ENCODE data around the gene PRKG1. TPM values are rescaled to one million over a fixed set of nuclear protein-coding genes. Genes with fewer than 3 reads are reported as not detected.

PRKG1 gene
- polyA plus RNA-seq, 2 donors, result 0.84 to 0.87 TPM

- no peaks in the 10 kb centered on the region for H3K9me3 ChIP-seq (ENCODE audit: control insufficient read depth in 2 of 2, insufficient read depth in 1 of 2, low read depth in 1 of 2, low read length in 1 of 2)
- H3K27ac ChIP-seq (ENCODE audit: low read depth in 2 of 2, low read length in 1 of 2), result no peak overlapping the region
- H3K36me3 ChIP-seq (ENCODE audit: control insufficient read depth in 2 of 2, insufficient read depth in 2 of 2, low read length in 1 of 2), result no peaks in the 10 kb centered on the region
- H3K27me3 ChIP-seq (ENCODE audit: control insufficient read depth in 1 of 2, insufficient read depth in 2 of 2, low read length in 2 of 2), result no peaks in the 10 kb centered on the region
- no peak overlapping the region for H3K4me3 ChIP-seq (ENCODE audit: low read depth in 1 of 2, low read length in 2 of 2)
- H3K4me1 ChIP-seq (ENCODE audit: control insufficient read depth in 2 of 2, insufficient read depth in 2 of 2, low read length in 1 of 2), result no peaks in the 10 kb centered on the region
Observed at GRCh38 chr10:52092390-52092789, 1018.1 kb downstream of the PRKG1 start.

DNA sequence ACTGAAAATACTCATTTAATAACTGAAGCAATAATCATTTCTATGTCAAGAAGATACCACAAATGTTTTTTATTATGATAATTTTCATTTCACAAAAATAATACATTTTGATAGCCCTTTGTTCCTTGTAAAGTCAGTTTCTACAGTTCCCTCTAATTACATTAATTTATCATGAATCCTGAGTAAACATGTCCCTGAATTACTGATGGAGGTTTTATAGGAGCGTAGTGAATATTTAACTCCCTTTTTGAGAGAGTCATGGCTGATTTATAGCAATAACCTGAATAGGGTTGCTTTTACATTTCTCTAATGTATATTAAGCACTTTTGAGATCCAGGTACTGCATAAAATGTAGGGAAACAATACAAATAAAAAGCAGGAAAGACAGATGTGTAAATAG is 1023.8 kb downstream of the PRKG1 start:
- Histone ChIP-seq H3K36me3 (ENCODE audit: control insufficient read depth in 2 of 2, insufficient read depth in 2 of 2, low read length in 1 of 2) (no peaks in the 10 kb centered on the region), H3K27ac (ENCODE audit: low read depth in 2 of 2, low read length in 1 of 2) (no peak overlapping the region), H3K4me1 (ENCODE audit: control insufficient read depth in 2 of 2, insufficient read depth in 2 of 2, low read length in 1 of 2) (no peaks in the 10 kb centered on the region), H3K27me3 (ENCODE audit: control insufficient read depth in 1 of 2, insufficient read depth in 2 of 2, low read length in 2 of 2) (no peaks in the 10 kb centered on the region), H3K9me3 (ENCODE audit: control insufficient read depth in 2 of 2, insufficient read depth in 1 of 2, low read depth in 1 of 2, low read length in 1 of 2) (no peaks in the 10 kb centered on the region), H3K4me3 (ENCODE audit: low read depth in 1 of 2, low read length in 2 of 2) (no peak overlapping the region)
- 81 to 84% methylated on average over 1 of the region's 1 CpG for WGBS, 2 donors

- WGBS, 2 donors, result 77 to 85% methylated on average over 5 of the region's 5 CpGs
- no peaks in the 10 kb centered on the region for H3K36me3 ChIP-seq (ENCODE audit: control insufficient read depth in 2 of 2, insufficient read depth in 2 of 2, low read length in 1 of 2)
- H3K27ac ChIP-seq (ENCODE audit: low read depth in 2 of 2, low read length in 1 of 2), result no peak overlapping the region
- H3K4me1 ChIP-seq (ENCODE audit: control insufficient read depth in 2 of 2, insufficient read depth in 2 of 2, low read length in 1 of 2), result no peaks in the 10 kb centered on the region
- no peaks in the 10 kb centered on the region for H3K27me3 ChIP-seq (ENCODE audit: control insufficient read depth in 1 of 2, insufficient read depth in 2 of 2, low read length in 2 of 2)
- H3K4me3 ChIP-seq (ENCODE audit: low read depth in 1 of 2, low read length in 2 of 2), result no peak overlapping the region
- no peaks in the 10 kb centered on the region for H3K9me3 ChIP-seq (ENCODE audit: control insufficient read depth in 2 of 2, insufficient read depth in 1 of 2, low read depth in 1 of 2, low read length in 1 of 2)
Observed at GRCh38 chr10:52099026-52099600, 1024.8 kb downstream of the PRKG1 start.

DNA sequence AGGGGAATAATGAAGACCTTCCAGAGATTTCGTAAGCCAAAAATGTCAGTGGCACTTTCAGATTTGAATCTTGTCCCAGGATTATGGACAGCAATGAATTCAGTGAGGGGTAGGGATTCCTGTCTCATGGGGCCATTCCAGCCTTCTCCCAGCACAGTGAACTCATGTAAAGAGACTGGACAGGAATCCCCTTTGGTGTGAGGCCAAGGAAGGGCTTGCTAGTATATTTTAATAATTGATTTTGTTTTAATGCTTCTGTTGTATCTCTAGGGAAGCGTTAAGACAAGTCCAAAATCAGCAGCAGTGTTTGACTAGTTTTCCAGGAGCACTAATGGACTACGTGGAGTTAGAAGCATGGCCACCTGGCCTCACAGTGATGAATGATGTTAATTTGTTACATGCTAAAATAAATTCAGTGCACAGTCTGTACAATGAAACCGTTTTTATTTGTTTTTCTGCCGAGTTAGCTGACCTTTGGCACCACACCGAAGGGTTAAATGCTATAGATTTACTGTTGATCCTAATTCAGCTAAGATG is 1025.8 kb downstream of the PRKG1 start:
- H3K36me3 ChIP-seq (ENCODE audit: control insufficient read depth in 2 of 2, insufficient read depth in 2 of 2, low read length in 1 of 2), result no peaks in the 10 kb centered on the region
- no peaks in the 10 kb centered on the region for H3K27me3 ChIP-seq (ENCODE audit: control insufficient read depth in 1 of 2, insufficient read depth in 2 of 2, low read length in 2 of 2)
- H3K4me3 ChIP-seq (ENCODE audit: low read depth in 1 of 2, low read length in 2 of 2), result no peak overlapping the region
- no peak overlapping the region for H3K27ac ChIP-seq (ENCODE audit: low read depth in 2 of 2, low read length in 1 of 2)
- WGBS, 2 donors, result 53 to 54% methylated on average over 6 of the region's 6 CpGs
- no peaks in the 10 kb centered on the region for H3K9me3 ChIP-seq (ENCODE audit: control insufficient read depth in 2 of 2, insufficient read depth in 1 of 2, low read depth in 1 of 2, low read length in 1 of 2)
- H3K4me1 ChIP-seq (ENCODE audit: control insufficient read depth in 2 of 2, insufficient read depth in 2 of 2, low read length in 1 of 2), result no peaks in the 10 kb centered on the region

- H3K36me3 ChIP-seq (ENCODE audit: control insufficient read depth in 2 of 2, insufficient read depth in 2 of 2, low read length in 1 of 2), result no peaks in the 10 kb centered on the region
- H3K4me3 ChIP-seq (ENCODE audit: low read depth in 1 of 2, low read length in 2 of 2), result no peak overlapping the region
- no peaks in the 10 kb centered on the region for H3K4me1 ChIP-seq (ENCODE audit: control insufficient read depth in 2 of 2, insufficient read depth in 2 of 2, low read length in 1 of 2)
- H3K27ac ChIP-seq (ENCODE audit: low read depth in 2 of 2, low read length in 1 of 2), result no peak overlapping the region
- WGBS, 2 donors, result 87 to 91% methylated on average over 9 of the region's 9 CpGs
- peaks cover 0 to 3% of the 10 kb centered on the region in 2 donors for H3K9me3 ChIP-seq (ENCODE audit: control insufficient read depth in 2 of 2, insufficient read depth in 1 of 2, low read depth in 1 of 2, low read length in 1 of 2)
- no peaks in the 10 kb centered on the region for H3K27me3 ChIP-seq (ENCODE audit: control insufficient read depth in 1 of 2, insufficient read depth in 2 of 2, low read length in 2 of 2)
Observed at GRCh38 chr10:52105301-52105700, 1031.0 kb downstream of the PRKG1 start.

GRCh38 chr10:52106011-52106410 is 1031.7 kb downstream of the PRKG1 start:
- Histone ChIP-seq H3K9me3 (ENCODE audit: control insufficient read depth in 2 of 2, insufficient read depth in 1 of 2, low read depth in 1 of 2, low read length in 1 of 2) (peaks cover 0 to 3% of the 10 kb centered on the region in 2 donors), H3K36me3 (ENCODE audit: control insufficient read depth in 2 of 2, insufficient read depth in 2 of 2, low read length in 1 of 2) (no peaks in the 10 kb centered on the region), H3K4me1 (ENCODE audit: control insufficient read depth in 2 of 2, insufficient read depth in 2 of 2, low read length in 1 of 2) (no peaks in the 10 kb centered on the region), H3K27ac (ENCODE audit: low read depth in 2 of 2, low read length in 1 of 2) (no peak overlapping the region), H3K27me3 (ENCODE audit: control insufficient read depth in 1 of 2, insufficient read depth in 2 of 2, low read length in 2 of 2) (no peaks in the 10 kb centered on the region), H3K4me3 (ENCODE audit: low read depth in 1 of 2, low read length in 2 of 2) (no peak overlapping the region)
- 80% methylated on average over 4 of the region's 4 CpGs for WGBS, 2 donors

DNA sequence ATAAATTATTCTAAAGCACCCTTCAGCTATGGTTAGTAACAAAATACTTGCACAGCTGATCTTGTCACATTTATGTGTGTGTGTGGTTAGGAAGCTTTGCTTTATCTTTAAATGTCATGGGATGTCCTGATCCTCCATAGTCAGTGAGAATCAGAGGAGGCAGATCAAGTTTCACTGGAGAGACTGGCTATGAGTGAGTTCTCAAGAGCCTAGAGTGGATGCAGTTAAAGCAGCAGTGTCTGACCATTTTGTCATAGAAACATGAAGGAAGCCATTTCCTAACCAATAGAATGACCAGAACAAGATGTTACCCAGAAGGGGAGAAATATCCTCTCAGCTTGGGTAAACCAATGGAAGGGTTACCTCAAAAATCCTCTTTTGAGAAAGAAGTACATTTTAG is 1032.6 kb downstream of the PRKG1 start:
- Histone ChIP-seq H3K36me3 (ENCODE audit: control insufficient read depth in 2 of 2, insufficient read depth in 2 of 2, low read length in 1 of 2) (no peaks in the 10 kb centered on the region), H3K4me3 (ENCODE audit: low read depth in 1 of 2, low read length in 2 of 2) (no peak overlapping the region), H3K4me1 (ENCODE audit: control insufficient read depth in 2 of 2, insufficient read depth in 2 of 2, low read length in 1 of 2) (no peaks in the 10 kb centered on the region), H3K27ac (ENCODE audit: low read depth in 2 of 2, low read length in 1 of 2) (no peak overlapping the region), H3K9me3 (ENCODE audit: control insufficient read depth in 2 of 2, insufficient read depth in 1 of 2, low read depth in 1 of 2, low read length in 1 of 2) (peaks cover 0 to 3% of the 10 kb centered on the region in 2 donors), H3K27me3 (ENCODE audit: control insufficient read depth in 1 of 2, insufficient read depth in 2 of 2, low read length in 2 of 2) (no peaks in the 10 kb centered on the region)

- no peak overlapping the region for H3K27ac ChIP-seq (ENCODE audit: low read depth in 2 of 2, low read length in 1 of 2)
- H3K4me3 ChIP-seq (ENCODE audit: low read depth in 1 of 2, low read length in 2 of 2), result no peak overlapping the region
- H3K27me3 ChIP-seq (ENCODE audit: control insufficient read depth in 1 of 2, insufficient read depth in 2 of 2, low read length in 2 of 2), result no peaks in the 10 kb centered on the region
- H3K36me3 ChIP-seq (ENCODE audit: control insufficient read depth in 2 of 2, insufficient read depth in 2 of 2, low read length in 1 of 2), result no peaks in the 10 kb centered on the region
- no peaks in the 10 kb centered on the region for H3K4me1 ChIP-seq (ENCODE audit: control insufficient read depth in 2 of 2, insufficient read depth in 2 of 2, low read length in 1 of 2)
- WGBS, 2 donors, result 85 to 93% methylated on average over 1 of the region's 1 CpG
- H3K9me3 ChIP-seq (ENCODE audit: control insufficient read depth in 2 of 2, insufficient read depth in 1 of 2, low read depth in 1 of 2, low read length in 1 of 2), result peaks cover 0 to 3% of the 10 kb centered on the region in 2 donors
Observed at GRCh38 chr10:52108236-52108635, 1033.9 kb downstream of the PRKG1 start.

DNA sequence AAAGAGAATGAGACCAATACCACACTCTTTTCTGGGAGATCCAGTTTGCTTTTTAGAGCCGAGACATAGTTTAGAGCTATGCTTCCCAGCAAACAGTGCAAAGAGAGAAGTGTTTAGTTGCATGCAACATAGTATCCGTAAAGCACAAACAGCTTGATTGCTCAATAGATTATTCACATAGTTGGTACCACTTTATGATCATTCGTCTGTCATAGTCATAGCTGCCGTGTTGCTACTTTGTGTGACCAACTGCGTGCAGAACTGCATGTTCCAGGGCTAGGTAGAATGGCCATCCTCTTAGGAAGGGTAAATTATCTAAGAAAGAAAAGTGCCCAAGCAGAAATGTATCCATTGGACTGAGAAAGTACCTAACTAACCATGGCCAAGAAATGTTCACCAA is 1036.3 kb downstream of the PRKG1 start:
- Histone ChIP-seq H3K36me3 (ENCODE audit: control insufficient read depth in 2 of 2, insufficient read depth in 2 of 2, low read length in 1 of 2) (no peaks in the 10 kb centered on the region), H3K9me3 (ENCODE audit: control insufficient read depth in 2 of 2, insufficient read depth in 1 of 2, low read depth in 1 of 2, low read length in 1 of 2) (peaks cover 0 to 3% of the 10 kb centered on the region in 2 donors), H3K27ac (ENCODE audit: low read depth in 2 of 2, low read length in 1 of 2) (no peak overlapping the region), H3K4me3 (ENCODE audit: low read depth in 1 of 2, low read length in 2 of 2) (no peak overlapping the region), H3K4me1 (ENCODE audit: control insufficient read depth in 2 of 2, insufficient read depth in 2 of 2, low read length in 1 of 2) (no peaks in the 10 kb centered on the region), H3K27me3 (ENCODE audit: control insufficient read depth in 1 of 2, insufficient read depth in 2 of 2, low read length in 2 of 2) (no peaks in the 10 kb centered on the region)
- WGBS, 2 donors, result 86 to 91% methylated on average over 5 of the region's 5 CpGs

DNA sequence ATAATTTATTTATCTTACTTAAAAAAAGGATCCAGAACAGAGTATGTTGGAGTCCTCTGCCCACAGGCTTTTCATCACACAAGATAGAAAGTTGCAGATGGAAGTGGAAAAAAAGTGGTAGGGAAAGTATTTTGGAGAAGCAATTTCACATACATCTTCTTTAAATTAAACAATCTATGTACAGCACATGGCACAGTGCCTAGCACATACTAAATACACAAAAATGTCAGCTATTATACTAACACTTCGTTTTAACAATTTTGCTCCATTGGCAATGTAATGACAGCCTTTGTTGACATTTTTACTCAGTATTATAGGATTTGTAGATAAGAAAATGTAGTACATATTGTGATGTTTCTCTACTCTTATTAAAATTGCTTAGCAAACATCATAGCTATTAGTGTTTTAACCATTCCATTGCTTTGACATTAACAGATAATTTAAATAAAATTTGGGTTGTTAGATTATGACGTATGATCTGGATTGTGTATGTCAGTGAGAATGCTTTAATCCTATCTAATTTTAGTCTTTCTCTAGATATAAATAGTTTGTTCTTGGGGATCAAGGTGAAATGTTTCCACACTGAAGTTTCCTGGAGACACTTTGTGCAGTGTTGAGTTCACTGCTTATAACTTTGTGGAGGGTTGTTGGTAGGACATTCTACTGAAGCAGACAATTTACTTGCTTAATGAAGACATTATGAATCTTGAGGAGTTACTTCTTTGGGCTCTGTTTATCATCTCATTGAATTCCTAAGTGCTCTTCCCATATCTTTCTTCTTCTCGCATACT is 1037.0 kb downstream of the PRKG1 start:
- Histone ChIP-seq H3K9me3 (ENCODE audit: control insufficient read depth in 2 of 2, insufficient read depth in 1 of 2, low read depth in 1 of 2, low read length in 1 of 2) (peaks cover 0 to 3% of the 10 kb centered on the region in 2 donors), H3K27me3 (ENCODE audit: control insufficient read depth in 1 of 2, insufficient read depth in 2 of 2, low read length in 2 of 2) (no peaks in the 10 kb centered on the region), H3K4me1 (ENCODE audit: control insufficient read depth in 2 of 2, insufficient read depth in 2 of 2, low read length in 1 of 2) (no peaks in the 10 kb centered on the region), H3K27ac (ENCODE audit: low read depth in 2 of 2, low read length in 1 of 2) (no peak overlapping the region), H3K4me3 (ENCODE audit: low read depth in 1 of 2, low read length in 2 of 2) (no peak overlapping the region), H3K36me3 (ENCODE audit: control insufficient read depth in 2 of 2, insufficient read depth in 2 of 2, low read length in 1 of 2) (no peaks in the 10 kb centered on the region)
- WGBS, 2 donors, result 59 to 63% methylated on average over 3 of the region's 3 CpGs

Measured in esophagus (tissue), 2 donors.